BLaER1 treated with 17β-estradiol and CSF1 and Interleukin-3, amounts not matched to agents 10 nM and 100 nM (cell line): ENCODE data around the gene NUP37.

Source experiments
- H3K27ac ChIP-seq, 11 experiments: shearing (Covaris generic); formaldehyde crosslinking; 2 replicates each; pipeline ENCODE4 v1.8.1; 2022
- H3K27me3 ChIP-seq, 11 experiments: shearing (Covaris generic); formaldehyde crosslinking; 2 replicates each; pipeline ENCODE4 v1.8.1; 2022
- H3K36me3 ChIP-seq, 11 experiments: shearing (Covaris generic); formaldehyde crosslinking; 2 replicates each; pipeline ENCODE4 v1.8.1; 2022
- H3K4me1 ChIP-seq, 10 experiments: shearing (Covaris generic); formaldehyde crosslinking; 2 replicates each; pipeline ENCODE4 v1.8.1; 2022
- H3K4me2 ChIP-seq, 11 experiments: shearing (Covaris generic); formaldehyde crosslinking; 2 replicates each; pipeline ENCODE4 v1.8.1; 2022
- H3K4me3 ChIP-seq, 10 experiments: shearing (Covaris generic); formaldehyde crosslinking; 2 replicates each; pipeline ENCODE4 v1.8.1; 2022
- H3K9ac ChIP-seq, 11 experiments: shearing (Covaris generic); formaldehyde crosslinking; 2 replicates each; pipeline ENCODE4 v1.8.1; 2022
- H3K9me3 ChIP-seq, 11 experiments: shearing (Covaris generic); formaldehyde crosslinking; replicated peaks in 1 of 11; 2 replicates each; pipeline ENCODE4 v1.8.1; 2022
- H4K20me1 ChIP-seq, 11 experiments: shearing (Covaris generic); formaldehyde crosslinking; 2 replicates each; pipeline ENCODE4 v1.8.1; 2022
- Cebpa-rat ChIP-seq, 11 experiments: shearing (Covaris generic); IDR thresholded peaks; 2 replicates each; pipeline ENCODE4 v1.8.1; 2022

NUP37 gene

GRCh38 chr12:102062419-102062806 lies 57.5 kb downstream of the NUP37 start:
- Histone ChIP-seq H3K4me2 (peak overlapping the region in 10 of 11 experiments; percentile 9 to 61 (median 24); a peak in 13 of 22 replicates), H3K36me3 (peaks cover 0 to 22% (median 5%) of the 10 kb centered on the region in 11 experiments; a peak in 8 of 22 replicates), H4K20me1 (no peaks in the 10 kb centered on the region), H3K4me3 (peak overlapping the region in 9 of 10 experiments; percentile 75 to 93 (median 88); a peak in 11 of 20 replicates), H3K9ac (peak overlapping the region in 2 of 11 experiments; percentile 84 to 90; a peak in 1 of 22 replicates), H3K27me3 (no peaks in the 10 kb centered on the region), H3K27ac (peak overlapping the region in 1 of 11 experiments; percentile 82; a peak in 2 of 22 replicates), H3K9me3 (no peaks in the 10 kb centered on the region), H3K4me1 (peaks cover 0 to 13% (median 8%) of the 10 kb centered on the region in 10 experiments; a peak in 13 of 20 replicates)
- no peak for TF ChIP-seq Cebpa-rat (IDR thresholded peaks at IDR 0.05)

- H3K4me1 ChIP-seq: peaks cover 0 to 13% (median 8%) of the 10 kb centered on the region in 10 experiments; a peak in 13 of 20 replicates
- H3K27ac ChIP-seq: peak within 1 kb of the TSS; percentile 67 to 90 (median 82); a peak in 21 of 22 replicates
- H3K4me3 ChIP-seq: peak within 1 kb of the TSS; percentile 75 to 93 (median 86)
- H3K4me2 ChIP-seq: peak within 1 kb of the TSS; percentile 81 to 91 (median 86)
- H3K9me3 ChIP-seq: no peaks in the 10 kb centered on the region
- H3K9ac ChIP-seq: peak within 1 kb of the TSS; percentile 82 to 90 (median 88)
- no peaks in the 10 kb centered on the region for H4K20me1 ChIP-seq
- H3K27me3 ChIP-seq: no peaks in the 10 kb centered on the region
- peaks cover 1 to 28% (median 9%) of the 10 kb centered on the region in 11 experiments; a peak in 13 of 22 replicates for H3K36me3 ChIP-seq
- 0 out of 22 replicates have a peak, but pooled peaks of 1 of the 11 experiments have one; percentile 15 for TF ChIP-seq Cebpa-rat (IDR thresholded peaks at IDR 0.05)
Measured at GRCh38 chr12:102061560-102062418, 58.1 kb downstream of the NUP37 start, which contains the start of gene WASHC3. Gene WASHC3 (minus strand): TSS chr12:102061991. CDS start chr12:102061962, 29 bp downstream.

GRCh38 chr12:102061096-102061559 lies 58.8 kb downstream of the NUP37 start:
- H4K20me1 ChIP-seq: no peaks in the 10 kb centered on the region
- peak overlapping the region; percentile 67 to 90 (median 82); a peak in 21 of 22 replicates for H3K27ac ChIP-seq
- H3K36me3 ChIP-seq: peaks cover 8 to 35% (median 16%) of the 10 kb centered on the region in 11 experiments; a peak in 13 of 22 replicates
- H3K4me3 ChIP-seq: peak overlapping the region; percentile 75 to 93 (median 86)
- no peaks in the 10 kb centered on the region for H3K27me3 ChIP-seq
- no peak for TF ChIP-seq Cebpa-rat (IDR thresholded peaks at IDR 0.05)
- H3K9ac ChIP-seq: peak overlapping the region; percentile 82 to 90 (median 88)
- no peaks in the 10 kb centered on the region for H3K9me3 ChIP-seq
- H3K4me2 ChIP-seq: peak overlapping the region; percentile 81 to 91 (median 86)
- peaks cover 0 to 13% (median 8%) of the 10 kb centered on the region in 10 experiments; a peak in 13 of 20 replicates for H3K4me1 ChIP-seq

- no peak for TF ChIP-seq Cebpa-rat (IDR thresholded peaks at IDR 0.05)
- Histone ChIP-seq H3K4me1 (peaks cover 0 to 13% (median 8%) of the 10 kb centered on the region in 10 experiments; a peak in 13 of 20 replicates), H3K27ac (no peak overlapping the region), H3K9ac (no peak overlapping the region), H4K20me1 (no peaks in the 10 kb centered on the region), H3K9me3 (peaks cover 0 to under 1% (median 0%) of the 10 kb centered on the region in 11 experiments; a peak in 1 of 22 replicates), H3K4me2 (no peak overlapping the region), H3K4me3 (no peak overlapping the region), H3K36me3 (peaks cover 16 to 52% (median 31%) of the 10 kb centered on the region in 11 experiments; a peak in 19 of 22 replicates), H3K27me3 (no peaks in the 10 kb centered on the region)
Measured at GRCh38 chr12:102059343-102059742, 60.6 kb downstream of the NUP37 start.

- peaks cover 42 to 94% (median 55%) of the 10 kb centered on the region in 11 experiments; a peak in 21 of 22 replicates for H3K36me3 ChIP-seq
- TF ChIP-seq Cebpa-rat (IDR thresholded peaks at IDR 0.05): no peak
Measured at GRCh38 chr12:102054345-102054744, 65.6 kb downstream of the NUP37 start.

GRCh38 chr12:102053062-102053349 lies 66.9 kb downstream of the NUP37 start:
- no peak overlapping the region for H3K9ac ChIP-seq
- no peak for TF ChIP-seq Cebpa-rat (IDR thresholded peaks at IDR 0.05)
- peaks cover 0 to 22% (median 0%) of the 10 kb centered on the region in 10 experiments; a peak in 5 of 20 replicates for H3K4me1 ChIP-seq
- H3K9me3 ChIP-seq: peaks cover 0 to 4% (median 0%) of the 10 kb centered on the region in 11 experiments; a peak in 1 of 22 replicates
- H3K36me3 ChIP-seq: peaks cover 52 to 94% (median 64%) of the 10 kb centered on the region in 11 experiments; a peak in 21 of 22 replicates
- H3K27ac ChIP-seq: no peak overlapping the region
- no peaks in the 10 kb centered on the region for H3K27me3 ChIP-seq
- peaks cover 0 to 4% (median 0%) of the 10 kb centered on the region in 11 experiments; a peak in 2 of 22 replicates for H4K20me1 ChIP-seq
- no peak overlapping the region for H3K4me3 ChIP-seq
- H3K4me2 ChIP-seq: no peak overlapping the region

More at GRCh38 chr12:102054345-102054744, 65.6 kb downstream of the NUP37 start:
- Histone ChIP-seq H3K4me1 (peaks cover 0 to 23% (median 0%) of the 10 kb centered on the region in 10 experiments; a peak in 5 of 20 replicates), H4K20me1 (peaks cover 0 to 4% (median 0%) of the 10 kb centered on the region in 11 experiments; a peak in 2 of 22 replicates), H3K27ac (no peak overlapping the region), H3K27me3 (no peaks in the 10 kb centered on the region), H3K4me2 (no peak overlapping the region), H3K9ac (no peak overlapping the region), H3K9me3 (peaks cover 0 to 4% (median 0%) of the 10 kb centered on the region in 11 experiments; a peak in 1 of 22 replicates), H3K4me3 (no peak overlapping the region)

GRCh38 chr12:102052192-102053061 lies 67.5 kb downstream of the NUP37 start:
- Histone ChIP-seq H3K27me3 (no peaks in the 10 kb centered on the region), H3K4me2 (peak overlapping the region in 1 of 11 experiments; percentile 37; a peak in 2 of 22 replicates), H3K4me3 (no peak overlapping the region), H3K9ac (no peak overlapping the region), H3K4me1 (peaks cover 0 to 22% (median 0%) of the 10 kb centered on the region in 10 experiments; a peak in 5 of 20 replicates), H3K9me3 (peaks cover 0 to 4% (median 0%) of the 10 kb centered on the region in 11 experiments; a peak in 1 of 22 replicates), H3K36me3 (peaks cover 52 to 92% (median 65%) of the 10 kb centered on the region in 11 experiments; a peak in 21 of 22 replicates), H3K27ac (no peak overlapping the region), H4K20me1 (peaks cover 0 to 4% (median 0%) of the 10 kb centered on the region in 11 experiments; a peak in 2 of 22 replicates)
- TF ChIP-seq Cebpa-rat (IDR thresholded peaks at IDR 0.05): no peak
